ENCODE data around the gene CAMSAP1.
A peak's percentile ranks its signal among the peaks of the same experiment; 100 is the strongest.

Gene CAMSAP1

DNA sequence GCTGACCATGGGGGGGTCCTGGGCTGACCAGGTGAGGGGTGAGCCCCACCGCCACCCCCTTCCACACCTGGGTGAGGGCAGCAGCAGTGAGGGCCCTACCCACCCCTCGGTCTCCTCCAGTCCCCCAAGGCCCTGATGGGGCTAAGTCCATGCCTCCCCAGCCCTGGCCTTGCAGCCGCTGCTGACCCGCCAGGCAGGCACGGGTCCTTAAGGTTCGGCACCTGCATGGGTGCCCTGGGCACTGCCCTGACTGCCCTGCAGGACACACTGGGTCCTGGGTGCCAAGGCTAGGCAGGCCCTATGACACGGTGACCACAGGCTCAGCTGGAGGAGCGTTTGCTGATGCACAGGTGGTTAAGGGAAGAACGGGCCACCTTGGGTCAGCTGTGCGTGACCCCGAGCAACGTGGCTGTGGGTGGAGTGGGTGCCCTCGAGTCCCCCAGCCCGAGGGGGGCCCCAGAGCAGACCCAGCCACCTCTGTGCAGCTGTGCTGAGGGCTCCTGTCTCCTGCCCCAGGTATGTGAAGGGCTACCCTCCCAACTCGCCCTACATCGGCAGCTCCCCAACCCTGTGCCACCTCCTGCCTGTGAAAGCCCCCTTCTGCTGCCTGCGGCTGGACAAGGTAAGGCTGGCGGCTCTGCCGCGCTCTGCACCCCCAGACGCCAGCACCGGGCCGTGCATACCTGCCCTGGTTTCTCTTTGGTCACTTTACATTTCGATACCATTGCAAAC lies 132.4 kb downstream of the CAMSAP1 start:
- no peaks in the 10 kb centered on the region for H3K4me1 ChIP-seq (ENCODE audit: control insufficient read depth, insufficient read depth, low read length)
- POLR2A ChIA-PET = no interaction called here
- TF ChIP-seq ZNF623 (tag by site-specific recombination; IDR thresholded peaks at IDR 0.05) = no peak
- no peak for TF ChIP-seq PBX3 (CRISPR knock-in tag; IDR thresholded peaks at IDR 0.05)
- TF ChIP-seq, protein P1, sequence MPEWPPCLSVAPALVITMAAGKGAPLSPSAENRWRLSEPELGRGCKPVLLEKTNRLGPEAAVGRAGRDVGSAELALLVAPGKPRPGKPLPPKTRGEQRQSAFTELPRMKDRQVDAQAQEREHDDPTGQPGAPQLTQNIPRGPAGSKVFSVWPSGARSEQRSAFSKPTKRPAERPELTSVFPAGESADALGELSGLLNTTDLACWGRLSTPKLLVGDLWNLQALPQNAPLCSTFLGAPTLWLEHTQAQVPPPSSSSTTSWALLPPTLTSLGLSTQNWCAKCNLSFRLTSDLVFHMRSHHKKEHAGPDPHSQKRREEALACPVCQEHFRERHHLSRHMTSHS (tag by site-specific recombination; IDR thresholded peaks at IDR 0.05) = no peak
- TF ChIP-seq, protein P2, sequence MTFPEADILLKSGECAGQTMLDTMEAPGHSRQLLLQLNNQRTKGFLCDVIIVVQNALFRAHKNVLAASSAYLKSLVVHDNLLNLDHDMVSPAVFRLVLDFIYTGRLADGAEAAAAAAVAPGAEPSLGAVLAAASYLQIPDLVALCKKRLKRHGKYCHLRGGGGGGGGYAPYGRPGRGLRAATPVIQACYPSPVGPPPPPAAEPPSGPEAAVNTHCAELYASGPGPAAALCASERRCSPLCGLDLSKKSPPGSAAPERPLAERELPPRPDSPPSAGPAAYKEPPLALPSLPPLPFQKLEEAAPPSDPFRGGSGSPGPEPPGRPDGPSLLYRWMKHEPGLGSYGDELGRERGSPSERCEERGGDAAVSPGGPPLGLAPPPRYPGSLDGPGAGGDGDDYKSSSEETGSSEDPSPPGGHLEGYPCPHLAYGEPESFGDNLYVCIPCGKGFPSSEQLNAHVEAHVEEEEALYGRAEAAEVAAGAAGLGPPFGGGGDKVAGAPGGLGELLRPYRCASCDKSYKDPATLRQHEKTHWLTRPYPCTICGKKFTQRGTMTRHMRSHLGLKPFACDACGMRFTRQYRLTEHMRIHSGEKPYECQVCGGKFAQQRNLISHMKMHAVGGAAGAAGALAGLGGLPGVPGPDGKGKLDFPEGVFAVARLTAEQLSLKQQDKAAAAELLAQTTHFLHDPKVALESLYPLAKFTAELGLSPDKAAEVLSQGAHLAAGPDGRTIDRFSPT (tag by site-specific recombination; IDR thresholded peaks at IDR 0.05) = peak; percentile 38; the same call in 1 of the 2 replicates
- H3K27ac ChIP-seq (ENCODE audit: extremely low read depth, low read depth, low read length) = no peak overlapping the region
- CTCF ChIA-PET = no interaction called here
- H3K36me3 ChIP-seq (ENCODE audit: control insufficient read depth in 2 of 2, insufficient read depth in 1 of 2, low read length in 2 of 2) = no peaks in the 10 kb centered on the region
- H3K9me3 ChIP-seq (ENCODE audit: control insufficient read depth, insufficient read depth, low read depth, low read length) = no peaks in the 10 kb centered on the region
- no peak overlapping the region for H3K4me3 ChIP-seq (ENCODE audit: low read depth, low read length)

DNA sequence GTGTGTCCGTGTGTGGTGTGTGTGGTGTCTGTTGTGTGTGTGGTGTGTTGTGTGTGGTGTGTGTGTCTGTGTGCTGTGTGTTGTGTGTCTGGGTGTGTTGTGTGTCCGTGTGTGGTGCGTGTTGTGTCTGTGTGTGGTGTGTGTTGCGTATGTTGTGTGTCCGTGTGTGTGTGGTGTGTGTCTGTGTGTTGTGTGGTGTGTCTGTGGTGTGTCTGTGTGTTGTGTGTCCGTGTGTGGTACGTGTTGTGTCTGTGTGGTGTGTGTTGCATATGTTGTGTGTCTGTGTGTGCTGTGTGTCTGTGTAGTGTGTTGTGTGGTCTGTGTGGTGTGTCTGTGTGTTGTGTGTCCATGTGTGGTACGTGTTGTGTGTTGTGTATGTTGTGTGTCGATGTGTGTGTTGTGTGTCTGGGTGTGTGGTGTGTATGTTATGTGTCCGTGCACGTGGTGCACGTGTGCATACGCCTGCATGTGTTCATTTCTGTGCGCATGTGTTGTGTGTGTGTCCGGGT lies 133.1 kb downstream of the CAMSAP1 start:
- POLR2A ChIA-PET = no interaction called here
- H3K27ac ChIP-seq (ENCODE audit: extremely low read depth, low read depth, low read length) = no peak overlapping the region
- TF ChIP-seq ZSCAN30 (tag by site-specific recombination; IDR thresholded peaks at IDR 0.05) (no peak), TCF7L2 (IDR thresholded peaks at IDR 0.05; ENCODE audit: borderline replicate concordance, low read depth, low read length) (no peak), ZNF670 (tag by site-specific recombination; IDR thresholded peaks at IDR 0.05; ENCODE audit: low read depth) (no peak; the same call in 1 of the 2 replicates), ZNF239 (tag by site-specific recombination; IDR thresholded peaks at IDR 0.05) (peak; percentile 27), ZNF561 (tag by site-specific recombination; IDR thresholded peaks at IDR 0.05; ENCODE audit: borderline replicate concordance) (no peak), KLF17 (tag by site-specific recombination; IDR thresholded peaks at IDR 0.05) (no peak), ZNF747 (tag by site-specific recombination; IDR thresholded peaks at IDR 0.05) (no peak), KLF8 (tag by site-specific recombination; IDR thresholded peaks at IDR 0.05) (no peak), SP2 (tag by site-specific recombination; IDR thresholded peaks at IDR 0.05) (no peak), GLI2 (tag by site-specific recombination; IDR thresholded peaks at IDR 0.05; ENCODE audit: borderline replicate concordance, low read depth) (no peak), GFI1B (tag by site-specific recombination; IDR thresholded peaks at IDR 0.05) (no peak), ZNF645 (tag by site-specific recombination; IDR thresholded peaks at IDR 0.05) (no peak), ZNF514 (tag by site-specific recombination; IDR thresholded peaks at IDR 0.05) (no peak), ZNF416 (tag by site-specific recombination; IDR thresholded peaks at IDR 0.05) (no peak), OSR2 (tag by site-specific recombination; IDR thresholded peaks at IDR 0.05) (no peak), ZNF544 (tag by site-specific recombination; IDR thresholded peaks at IDR 0.05) (no peak), ZNF37A (tag by site-specific recombination; IDR thresholded peaks at IDR 0.05) (no peak), ZNF391 (tag by site-specific recombination; IDR thresholded peaks at IDR 0.05; ENCODE audit: borderline replicate concordance, low read depth) (no peak), BCL11B (tag by site-specific recombination; IDR thresholded peaks at IDR 0.05; ENCODE audit: low read depth) (no peak), GLIS2 (tag by site-specific recombination; IDR thresholded peaks at IDR 0.05) (no peak), BCL11A (tag by site-specific recombination; IDR thresholded peaks at IDR 0.05; ENCODE audit: low read depth) (peak; percentile 61; the same call in 1 of the 2 replicates), ZNF146 (tag by site-specific recombination; IDR thresholded peaks at IDR 0.05) (no peak)
- TF ChIP-seq, protein P3, sequence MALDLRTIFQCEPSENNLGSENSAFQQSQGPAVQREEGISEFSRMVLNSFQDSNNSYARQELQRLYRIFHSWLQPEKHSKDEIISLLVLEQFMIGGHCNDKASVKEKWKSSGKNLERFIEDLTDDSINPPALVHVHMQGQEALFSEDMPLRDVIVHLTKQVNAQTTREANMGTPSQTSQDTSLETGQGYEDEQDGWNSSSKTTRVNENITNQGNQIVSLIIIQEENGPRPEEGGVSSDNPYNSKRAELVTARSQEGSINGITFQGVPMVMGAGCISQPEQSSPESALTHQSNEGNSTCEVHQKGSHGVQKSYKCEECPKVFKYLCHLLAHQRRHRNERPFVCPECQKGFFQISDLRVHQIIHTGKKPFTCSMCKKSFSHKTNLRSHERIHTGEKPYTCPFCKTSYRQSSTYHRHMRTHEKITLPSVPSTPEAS (tag by site-specific recombination; IDR thresholded peaks at IDR 0.05) = 0 out of 2 replicates have a peak, but pooled peaks have one; percentile 45

More for the DNA sequence above, 133.1 kb downstream of the CAMSAP1 start:
- CTCF ChIA-PET = no interaction called here
- Histone ChIP-seq H3K36me3 (ENCODE audit: control insufficient read depth in 2 of 2, insufficient read depth in 1 of 2, low read length in 2 of 2) (no peaks in the 10 kb centered on the region), H3K9me3 (ENCODE audit: control insufficient read depth, insufficient read depth, low read depth, low read length) (no peaks in the 10 kb centered on the region), H3K4me3 (ENCODE audit: low read depth, low read length) (no peak overlapping the region), H3K4me1 (ENCODE audit: control insufficient read depth, insufficient read depth, low read length) (no peaks in the 10 kb centered on the region)
